Tibial nerve (tissue), 3 donors: ENCODE results near the gene FRAS1.

Source experiments
- POLR2A ChIP-seq, 2 donors: fragments of 450-650 bp; IDR thresholded peaks; one replicate each; pipeline ENCODE4 v1.6.1; 2017; ENCODE audit warnings: antibody characterized with exemption in 2 of 2, mild to moderate bottlenecking in 2 of 2, moderate library complexity in 2 of 2
- TF ChIP-seq, protein P1 (sequence below), 5 experiments: fragments of 200-600 bp in 3 of 5; fragments of 450-650 bp in 2 of 5; sonication (generic) in 3 of 5; IDR thresholded peaks; one replicate each; pipeline ENCODE4 v1.5.1; 2016 to 2019; ENCODE audit warnings: antibody characterized with exemption in 5 of 5, mild to moderate bottlenecking in 3 of 5, moderate library complexity in 2 of 5

DNA sequence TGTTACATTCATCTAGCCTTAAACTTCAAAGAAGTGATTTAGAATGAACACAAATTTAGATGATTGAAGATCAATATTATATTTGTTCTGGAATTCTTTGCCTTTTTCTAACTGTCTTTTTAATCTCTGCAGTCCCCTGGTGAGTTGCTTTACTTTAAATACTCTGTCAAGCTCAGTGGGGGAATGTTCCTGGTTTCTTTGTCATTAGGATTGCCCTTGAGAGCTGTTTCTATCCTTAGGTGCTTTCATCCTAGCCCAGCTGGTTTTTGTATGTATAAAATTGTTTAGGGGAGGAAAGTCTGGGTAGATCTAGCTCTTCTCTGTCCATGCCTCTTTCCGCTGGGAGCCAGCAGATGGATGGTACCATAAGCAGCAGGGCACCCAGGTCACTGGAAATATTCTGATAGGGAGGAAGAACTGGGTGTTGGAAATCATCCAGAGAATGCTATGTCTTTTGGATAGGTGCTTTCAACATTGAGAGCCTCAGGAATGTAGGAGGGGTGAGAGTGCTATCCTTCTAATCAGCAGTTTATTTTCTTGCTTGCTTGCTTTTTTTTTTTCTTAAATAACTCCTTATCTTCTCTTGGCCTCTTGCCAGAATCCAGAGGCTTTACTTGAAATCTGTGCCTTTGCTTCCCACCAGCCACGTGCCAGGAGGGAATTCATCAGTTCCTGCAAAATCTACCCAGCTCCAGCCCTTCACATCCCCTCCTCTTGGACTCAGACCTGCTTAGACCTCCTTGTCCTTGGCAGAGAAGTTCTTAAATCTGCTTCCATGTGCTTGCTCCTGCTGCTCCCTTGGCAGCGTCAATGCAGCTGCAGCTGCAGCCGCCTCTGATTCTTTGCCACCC lies 279.2 kb downstream of the FRAS1 start:
- no peak for TF ChIP-seq POLR2A (IDR thresholded peaks at IDR 0.05)
- TF ChIP-seq, protein P1, sequence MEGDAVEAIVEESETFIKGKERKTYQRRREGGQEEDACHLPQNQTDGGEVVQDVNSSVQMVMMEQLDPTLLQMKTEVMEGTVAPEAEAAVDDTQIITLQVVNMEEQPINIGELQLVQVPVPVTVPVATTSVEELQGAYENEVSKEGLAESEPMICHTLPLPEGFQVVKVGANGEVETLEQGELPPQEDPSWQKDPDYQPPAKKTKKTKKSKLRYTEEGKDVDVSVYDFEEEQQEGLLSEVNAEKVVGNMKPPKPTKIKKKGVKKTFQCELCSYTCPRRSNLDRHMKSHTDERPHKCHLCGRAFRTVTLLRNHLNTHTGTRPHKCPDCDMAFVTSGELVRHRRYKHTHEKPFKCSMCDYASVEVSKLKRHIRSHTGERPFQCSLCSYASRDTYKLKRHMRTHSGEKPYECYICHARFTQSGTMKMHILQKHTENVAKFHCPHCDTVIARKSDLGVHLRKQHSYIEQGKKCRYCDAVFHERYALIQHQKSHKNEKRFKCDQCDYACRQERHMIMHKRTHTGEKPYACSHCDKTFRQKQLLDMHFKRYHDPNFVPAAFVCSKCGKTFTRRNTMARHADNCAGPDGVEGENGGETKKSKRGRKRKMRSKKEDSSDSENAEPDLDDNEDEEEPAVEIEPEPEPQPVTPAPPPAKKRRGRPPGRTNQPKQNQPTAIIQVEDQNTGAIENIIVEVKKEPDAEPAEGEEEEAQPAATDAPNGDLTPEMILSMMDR (IDR thresholded peaks at IDR 0.05), result no peak
